ENCODE results near the gene CCDC73. TPM values are rescaled to one million over a fixed set of nuclear protein-coding genes. Genes with fewer than 3 reads are reported as not detected.
A peak's percentile ranks its signal among the peaks of the same experiment; 100 is the strongest.
"Not testable (repeated sequence)": the region's sequence is repeated elsewhere in the genome, so short reads cannot be mapped to it uniquely, and the experiment has no call there.

Gene CCDC73
- total RNA-seq, 2 donors from 2014 or later = not detected

DNA sequence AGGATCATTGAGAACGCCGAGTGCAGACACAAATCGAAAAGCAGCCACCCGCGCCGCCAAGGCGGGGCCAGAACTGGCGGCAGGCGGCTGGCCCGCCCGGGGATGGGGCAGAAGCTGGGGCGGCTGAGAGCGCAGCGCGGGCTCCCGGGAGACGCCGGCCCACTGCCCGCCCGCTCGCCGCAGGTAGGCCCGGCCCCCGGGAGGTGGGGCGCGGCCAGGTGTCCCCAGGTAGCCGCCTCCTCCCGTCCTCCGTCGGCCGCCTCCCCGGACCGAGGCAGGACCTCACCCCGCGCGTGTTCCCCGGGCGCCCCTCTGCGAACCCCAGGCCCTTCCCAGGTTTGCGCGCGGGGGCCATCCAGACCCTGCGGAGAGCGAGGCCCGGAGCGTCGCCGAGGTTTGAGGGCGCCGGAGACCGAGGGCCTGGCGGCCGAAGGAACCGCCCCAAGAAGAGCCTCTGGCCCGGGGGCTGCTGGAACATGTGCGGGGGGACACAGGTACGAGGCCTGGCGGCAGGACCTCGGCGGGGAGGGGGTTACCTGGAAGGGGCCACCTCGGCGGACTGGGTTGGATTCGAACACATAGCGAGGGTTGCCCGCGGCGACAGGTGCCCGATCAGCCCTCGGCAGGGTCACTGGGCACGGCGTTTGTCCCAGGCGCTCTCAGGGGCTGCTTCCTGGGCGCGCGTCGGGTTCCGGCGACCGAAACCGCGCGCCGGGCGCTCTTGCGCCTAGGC lies 35.4 kb upstream of the CCDC73 start, which contains the start of gene PRRG4:
Gene PRRG4, plus strand, starts transcription at position 248 of the 733 bp plus-strand sequence. CDS start 603 bp downstream, outside the sequence.
- TF ChIP-seq, protein P1, sequence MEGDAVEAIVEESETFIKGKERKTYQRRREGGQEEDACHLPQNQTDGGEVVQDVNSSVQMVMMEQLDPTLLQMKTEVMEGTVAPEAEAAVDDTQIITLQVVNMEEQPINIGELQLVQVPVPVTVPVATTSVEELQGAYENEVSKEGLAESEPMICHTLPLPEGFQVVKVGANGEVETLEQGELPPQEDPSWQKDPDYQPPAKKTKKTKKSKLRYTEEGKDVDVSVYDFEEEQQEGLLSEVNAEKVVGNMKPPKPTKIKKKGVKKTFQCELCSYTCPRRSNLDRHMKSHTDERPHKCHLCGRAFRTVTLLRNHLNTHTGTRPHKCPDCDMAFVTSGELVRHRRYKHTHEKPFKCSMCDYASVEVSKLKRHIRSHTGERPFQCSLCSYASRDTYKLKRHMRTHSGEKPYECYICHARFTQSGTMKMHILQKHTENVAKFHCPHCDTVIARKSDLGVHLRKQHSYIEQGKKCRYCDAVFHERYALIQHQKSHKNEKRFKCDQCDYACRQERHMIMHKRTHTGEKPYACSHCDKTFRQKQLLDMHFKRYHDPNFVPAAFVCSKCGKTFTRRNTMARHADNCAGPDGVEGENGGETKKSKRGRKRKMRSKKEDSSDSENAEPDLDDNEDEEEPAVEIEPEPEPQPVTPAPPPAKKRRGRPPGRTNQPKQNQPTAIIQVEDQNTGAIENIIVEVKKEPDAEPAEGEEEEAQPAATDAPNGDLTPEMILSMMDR (IDR thresholded peaks at IDR 0.05) = no peak
- peak; percentile 84 for DNase-seq
- Histone ChIP-seq H3K27me3 (no peaks in the 10 kb centered on the region), H3K9me3 (no peaks in the 10 kb centered on the region), H3K4me1 (no peaks in the 10 kb centered on the region), H3K36me3 (no peaks in the 10 kb centered on the region), H3K9ac (ENCODE audit: low read depth in 2 of 2, low read length in 2 of 2) (peak within 1 kb of the TSS; percentile 41 to 73), H3K4me3 (peak within 1 kb of the TSS; percentile 68), H3K27ac (peak within 1 kb of the TSS; percentile 83)
- intact Hi-C loops (cut with DNase I) = no loop called here

DNA sequence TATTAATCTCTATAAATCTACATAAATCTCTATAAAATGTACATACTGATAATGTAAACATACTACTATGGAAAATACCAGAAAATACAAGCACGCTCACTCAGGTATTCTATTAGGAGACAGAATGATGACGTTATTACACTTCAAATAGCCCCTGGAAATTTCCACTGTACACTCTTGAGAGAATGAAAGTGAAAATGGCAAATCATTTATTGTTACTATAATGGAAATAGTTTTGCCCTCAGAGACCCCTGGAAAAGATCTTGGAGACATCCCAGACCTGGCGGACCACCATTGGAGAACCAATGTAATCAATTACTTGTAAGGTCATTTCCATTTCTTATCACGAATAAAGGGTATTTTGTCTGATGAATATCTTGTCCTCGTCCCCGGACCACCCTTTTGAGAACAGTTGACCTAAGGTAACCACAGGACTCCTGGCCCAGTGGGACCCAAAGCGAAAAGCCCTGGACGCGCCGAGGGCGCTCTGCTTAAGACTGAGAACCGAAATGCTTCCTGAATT lies 34.8 kb upstream of the CCDC73 start:
- TF ChIP-seq, protein P1 (IDR thresholded peaks at IDR 0.05) = no peak
- intact Hi-C loops (cut with DNase I) = no loop called here
- Histone ChIP-seq H3K9me3 (no peaks in the 10 kb centered on the region), H3K4me1 (no peaks in the 10 kb centered on the region), H3K9ac (ENCODE audit: low read depth in 2 of 2, low read length in 2 of 2) (peak overlapping the region; percentile 41 to 73), H3K36me3 (no peaks in the 10 kb centered on the region), H3K4me3 (peak overlapping the region; percentile 68), H3K27ac (peak overlapping the region; percentile 83), H3K27me3 (no peaks in the 10 kb centered on the region)
- no peak for DNase-seq

DNA sequence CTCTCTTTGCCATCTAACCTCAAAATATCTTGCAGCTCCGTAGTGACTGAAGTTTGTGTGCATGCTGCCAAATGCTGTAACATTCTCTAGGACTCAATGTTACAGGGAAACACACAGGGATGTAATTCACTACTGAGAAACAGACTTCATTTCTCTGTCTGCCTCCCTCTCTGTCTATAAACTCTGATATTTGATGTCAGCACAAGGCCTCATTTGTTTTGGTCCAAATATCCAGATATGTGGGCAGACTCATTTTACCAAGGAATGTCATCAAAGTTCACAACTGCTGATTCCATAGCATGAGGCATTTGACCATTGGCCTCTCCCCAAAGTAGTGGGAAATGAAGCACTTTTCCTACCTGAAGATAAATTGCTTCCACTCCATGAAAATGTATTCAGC lies 32.8 kb upstream of the CCDC73 start:
- Histone ChIP-seq H3K4me3 (no peak overlapping the region), H3K27ac (no peak overlapping the region), H3K36me3 (no peaks in the 10 kb centered on the region), H3K9me3 (no peaks in the 10 kb centered on the region), H3K27me3 (no peaks in the 10 kb centered on the region), H3K9ac (ENCODE audit: low read depth in 2 of 2, low read length in 2 of 2) (no peak overlapping the region), H3K4me1 (no peaks in the 10 kb centered on the region)
- TF ChIP-seq, protein P1 (IDR thresholded peaks at IDR 0.05) = no peak
- DNase-seq = no peak
- intact Hi-C loops (cut with DNase I) = no loop called here

DNA sequence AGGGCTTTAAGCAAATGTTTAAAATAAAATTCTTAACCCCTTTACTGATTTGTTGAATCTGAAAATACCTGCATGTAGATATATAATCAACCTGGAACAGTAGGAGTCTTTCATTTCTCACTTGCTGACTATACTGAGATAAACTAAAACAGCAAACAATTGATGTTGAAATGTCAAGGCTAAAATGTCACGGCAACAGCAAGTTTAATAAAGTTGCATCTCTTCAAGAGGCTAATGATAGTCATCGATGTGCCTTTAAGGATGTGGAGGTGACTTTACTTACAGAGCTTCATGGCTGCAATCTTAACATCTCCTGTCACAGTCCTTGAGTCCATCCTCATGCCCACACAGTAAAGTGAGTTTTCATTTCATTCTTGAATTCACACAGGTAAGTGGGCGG lies 31.7 kb upstream of the CCDC73 start:
- no peak overlapping the region for H3K4me3 ChIP-seq
- no peaks in the 10 kb centered on the region for H3K36me3 ChIP-seq
- no peak for DNase-seq
- TF ChIP-seq, protein P1 (IDR thresholded peaks at IDR 0.05) = no peak
- intact Hi-C loops (cut with DNase I) = no loop called here
- no peak overlapping the region for H3K27ac ChIP-seq
- H3K4me1 ChIP-seq = no peaks in the 10 kb centered on the region
- H3K9ac ChIP-seq (ENCODE audit: low read depth in 2 of 2, low read length in 2 of 2) = no peak overlapping the region
- H3K27me3 ChIP-seq = no peaks in the 10 kb centered on the region
- no peaks in the 10 kb centered on the region for H3K9me3 ChIP-seq

DNA sequence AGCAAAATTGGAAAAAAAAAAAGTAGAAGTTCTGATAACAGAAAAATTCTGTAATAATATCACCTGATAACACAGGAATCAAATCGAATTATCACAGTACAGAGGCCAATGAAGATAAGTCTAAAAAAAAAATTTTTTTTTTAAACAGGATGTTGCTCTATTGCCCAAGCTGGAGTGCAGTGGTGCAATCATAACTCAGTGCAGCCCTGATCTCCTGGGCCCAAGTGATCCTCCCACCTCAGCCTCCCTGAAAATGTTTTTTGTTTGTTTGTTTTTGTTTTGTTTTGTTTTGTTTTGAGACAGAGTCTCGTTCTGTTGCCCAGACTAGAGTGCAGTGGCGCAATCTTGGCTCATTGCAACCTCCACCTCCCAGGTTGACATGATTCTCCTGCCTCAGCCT lies 29.2 kb upstream of the CCDC73 start:
- H3K36me3 ChIP-seq; H3K4me1 ChIP-seq; DNase-seq; H3K4me3 ChIP-seq; H3K27me3 ChIP-seq; H3K9me3 ChIP-seq; intact Hi-C loops (cut with DNase I); H3K27ac ChIP-seq; H3K9ac ChIP-seq (ENCODE audit: low read depth in 2 of 2, low read length in 2 of 2): not testable (repeated sequence)

DNA sequence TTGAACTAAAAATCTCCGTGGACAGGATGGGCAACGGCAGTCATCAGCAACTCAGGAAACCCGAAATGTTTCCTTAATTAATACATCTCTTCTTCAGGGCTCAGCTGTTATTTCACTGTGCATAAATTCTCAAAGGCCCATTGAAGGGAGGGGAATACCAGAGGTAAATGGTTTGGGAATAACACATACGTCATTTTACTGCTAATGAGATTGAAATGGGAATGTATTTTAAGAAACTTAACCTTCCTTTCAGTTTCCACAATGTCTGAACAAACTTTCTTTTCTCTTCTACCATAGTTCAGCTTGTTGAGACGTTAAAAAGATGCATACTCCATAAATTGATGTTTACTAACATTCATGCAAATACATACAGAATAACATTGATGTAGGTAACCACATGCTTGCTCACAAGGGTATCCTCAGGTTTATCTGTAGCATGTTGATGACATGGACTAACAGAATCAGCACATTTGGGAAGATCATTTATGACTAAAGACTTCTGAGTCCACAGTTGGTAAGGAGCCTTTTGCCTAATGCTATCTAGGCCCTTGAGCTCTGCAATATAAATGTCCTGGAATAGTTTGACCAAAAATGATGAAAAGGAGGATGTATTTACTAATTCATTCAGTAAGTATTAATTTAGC lies 27.6 kb upstream of the CCDC73 start:
- no peak for DNase-seq
- H3K9me3 ChIP-seq = no peaks in the 10 kb centered on the region
- no peaks in the 10 kb centered on the region for H3K36me3 ChIP-seq
- H3K4me3 ChIP-seq = no peak overlapping the region
- intact Hi-C loops (cut with DNase I) = no loop called here
- no peak overlapping the region for H3K9ac ChIP-seq (ENCODE audit: low read depth in 2 of 2, low read length in 2 of 2)
- H3K27me3 ChIP-seq = no peaks in the 10 kb centered on the region
- H3K4me1 ChIP-seq = no peaks in the 10 kb centered on the region
- TF ChIP-seq, protein P1 (IDR thresholded peaks at IDR 0.05) = no peak
- no peak overlapping the region for H3K27ac ChIP-seq

All from colonic mucosa (tissue), 4 donors.